Stimulated activated CD8-positive, alpha-beta memory T cell treated with anti-CD3 and anti-CD28 coated beads, Interleukin-7, amount 100 ng/mL, for 24 hours (primary cell): Measurements from ENCODE around the gene RTN4.

Experiments
- DNase-seq: peaks from one replicate; pipeline ENCODE4 v3.0.0-alpha.2; 2020; ENCODE audit warnings: low read depth

The RTN4 gene

GRCh38 chr2:54969295-54969939 lies 80.8 kb downstream of the RTN4 start:
- DNase-seq: no peak

- DNase-seq: no peak
Observed at GRCh38 chr2:54968561-54969218, 81.6 kb downstream of the RTN4 start.

GRCh38 chr2:54967759-54968365 lies 82.4 kb downstream of the RTN4 start:
- no peak for DNase-seq

- no peak for DNase-seq
Observed at GRCh38 chr2:54967269-54967668, 83.0 kb downstream of the RTN4 start.

GRCh38 chr2:54966837-54967236 lies 83.4 kb downstream of the RTN4 start:
- DNase-seq: no peak

GRCh38 chr2:54966165-54966832 lies 84.0 kb downstream of the RTN4 start:
- DNase-seq: no peak

- no peak for DNase-seq
Observed at GRCh38 chr2:54965425-54965824, 84.8 kb downstream of the RTN4 start.

GRCh38 chr2:54964816-54965215 lies 85.4 kb downstream of the RTN4 start:
- DNase-seq: no peak

- DNase-seq: no peak
Observed at GRCh38 chr2:54964271-54964670, 86.0 kb downstream of the RTN4 start.

- DNase-seq: no peak
Observed at GRCh38 chr2:54963476-54963875, 86.8 kb downstream of the RTN4 start.

GRCh38 chr2:54962935-54963440 lies 87.3 kb downstream of the RTN4 start:
- DNase-seq: no peak

- no peak for DNase-seq
Observed at GRCh38 chr2:54962511-54962910, 87.7 kb downstream of the RTN4 start.

GRCh38 chr2:54960164-54960563 lies 90.1 kb downstream of the RTN4 start:
- no peak for DNase-seq

- DNase-seq: no peak
Observed at GRCh38 chr2:54958717-54959371, 91.4 kb downstream of the RTN4 start.

GRCh38 chr2:54957321-54957999 lies 92.8 kb downstream of the RTN4 start:
- DNase-seq: no peak

GRCh38 chr2:54956111-54956627 lies 94.1 kb downstream of the RTN4 start:
- no peak for DNase-seq

GRCh38 chr2:54955358-54956110 lies 94.7 kb downstream of the RTN4 start:
- DNase-seq: no peak

GRCh38 chr2:54954705-54955357 lies 95.4 kb downstream of the RTN4 start:
- DNase-seq: no peak

GRCh38 chr2:54954158-54954557 lies 96.1 kb downstream of the RTN4 start:
- DNase-seq: no peak

GRCh38 chr2:54952978-54953456 lies 97.2 kb downstream of the RTN4 start:
- no peak for DNase-seq
